GM21381 (cell line): ENCODE data around the gene MND1.

Source experiments
- ATAC-seq: cut with Tn5 transposase; IDR thresholded peaks from one replicate; pipeline ENCODE4 v1.9.1; 2021; ENCODE audit warnings: mild to moderate bottlenecking, moderate library complexity; ENCODE audit not compliant: unreplicated experiment

MND1 gene

GRCh38 chr4:153346031-153346430 lies 1.5 kb downstream of the MND1 start:
- ATAC-seq: no peak

- ATAC-seq: no peak
These were observed 2.1 kb downstream of the MND1 start for GRCh38 chr4:153346563-153346962.

GRCh38 chr4:153347117-153347516 lies 2.6 kb downstream of the MND1 start:
- no peak for ATAC-seq

- ATAC-seq: no peak
These were observed 3.5 kb downstream of the MND1 start for GRCh38 chr4:153348006-153348405.

- no peak for ATAC-seq
These were observed 4.8 kb downstream of the MND1 start for GRCh38 chr4:153349206-153349805.

- ATAC-seq: no peak
These were observed 17.7 kb downstream of the MND1 start for GRCh38 chr4:153362184-153362583.

- no peak for ATAC-seq
These were observed 19.6 kb downstream of the MND1 start for GRCh38 chr4:153364061-153364460.

GRCh38 chr4:153365003-153365402 lies 20.5 kb downstream of the MND1 start:
- ATAC-seq: no peak

GRCh38 chr4:153366486-153366885 lies 22.0 kb downstream of the MND1 start:
- no peak for ATAC-seq

- no peak for ATAC-seq
These were observed 22.6 kb downstream of the MND1 start for GRCh38 chr4:153367092-153367491.

- ATAC-seq: no peak
These were observed 24.5 kb downstream of the MND1 start for GRCh38 chr4:153369021-153369420.

GRCh38 chr4:153371701-153372234 lies 27.3 kb downstream of the MND1 start:
- no peak for ATAC-seq

GRCh38 chr4:153372967-153373562 lies 28.6 kb downstream of the MND1 start:
- no peak for ATAC-seq

GRCh38 chr4:153374442-153374841 lies 30.0 kb downstream of the MND1 start:
- ATAC-seq: no peak

- no peak for ATAC-seq
These were observed 30.8 kb downstream of the MND1 start for GRCh38 chr4:153375303-153375702.

- ATAC-seq: no peak
These were observed 38.6 kb downstream of the MND1 start for GRCh38 chr4:153383131-153383530.

- ATAC-seq: no peak
These were observed 39.7 kb downstream of the MND1 start for GRCh38 chr4:153384160-153384559.

- ATAC-seq: no peak
These were observed 41.3 kb downstream of the MND1 start for GRCh38 chr4:153385784-153386183.

- no peak for ATAC-seq
These were observed 43.5 kb downstream of the MND1 start for GRCh38 chr4:153387981-153388380.

- ATAC-seq: no peak
These were observed 48.9 kb downstream of the MND1 start for GRCh38 chr4:153393397-153393796.

- ATAC-seq: no peak
These were observed 50.5 kb downstream of the MND1 start for GRCh38 chr4:153394945-153395344.

GRCh38 chr4:153398713-153399112 lies 54.2 kb downstream of the MND1 start:
- ATAC-seq: no peak

- no peak for ATAC-seq
These were observed 54.9 kb downstream of the MND1 start for GRCh38 chr4:153399358-153399757.
